HG03025 (cell line): Measurements from ENCODE around the gene KRT83.
"Not testable (repeated sequence)": the region's sequence is repeated elsewhere in the genome, so short reads cannot be mapped to it uniquely, and the experiment has no call there.

Source experiments
- ATAC-seq: cut with Tn5 transposase; IDR thresholded peaks from one replicate; pipeline ENCODE4 v1.9.1; 2021; ENCODE audit warnings: mild to moderate bottlenecking, moderate library complexity; ENCODE audit not compliant: unreplicated experiment, low FRiP score

KRT83 gene

DNA sequence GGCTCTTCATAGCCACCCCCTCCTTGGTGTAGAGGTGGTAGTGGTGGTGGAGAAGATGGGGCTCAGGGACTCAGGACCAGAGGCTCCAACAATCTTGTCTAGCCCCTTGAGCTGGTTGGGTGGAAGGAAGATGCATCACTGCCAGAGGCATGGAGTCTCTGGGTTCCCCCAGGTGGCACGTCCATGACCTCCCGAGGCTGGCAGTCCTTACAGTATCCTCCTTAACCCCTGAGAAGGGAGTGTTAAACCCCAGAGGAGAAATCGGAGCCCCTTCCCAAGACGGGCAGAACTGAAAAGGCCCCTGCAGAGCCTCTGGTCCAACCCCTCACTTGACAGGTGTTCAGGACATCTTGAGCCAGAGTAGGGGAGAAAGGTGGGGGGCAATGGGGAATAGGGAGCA is 9.1 kb downstream of the KRT83 start:
- ATAC-seq: no peak

DNA sequence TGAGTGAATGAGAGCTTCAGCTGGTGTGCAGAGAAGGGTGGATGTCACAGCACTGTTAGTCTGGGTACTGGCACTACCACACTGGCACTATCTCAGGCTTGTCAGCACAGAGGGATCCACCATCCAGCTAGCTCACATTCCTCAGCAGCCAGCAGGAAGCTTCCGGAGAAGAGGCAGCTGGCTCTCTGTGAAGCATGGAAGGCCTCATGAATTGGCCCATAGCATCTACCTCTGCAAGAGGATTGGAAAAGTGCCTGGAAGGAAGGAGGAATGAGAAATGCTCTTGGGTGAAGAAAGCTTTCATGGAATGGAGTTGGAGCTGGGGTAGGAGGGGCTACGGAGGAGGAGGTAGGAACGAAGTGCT is 9.9 kb downstream of the KRT83 start:
- no peak for ATAC-seq

DNA sequence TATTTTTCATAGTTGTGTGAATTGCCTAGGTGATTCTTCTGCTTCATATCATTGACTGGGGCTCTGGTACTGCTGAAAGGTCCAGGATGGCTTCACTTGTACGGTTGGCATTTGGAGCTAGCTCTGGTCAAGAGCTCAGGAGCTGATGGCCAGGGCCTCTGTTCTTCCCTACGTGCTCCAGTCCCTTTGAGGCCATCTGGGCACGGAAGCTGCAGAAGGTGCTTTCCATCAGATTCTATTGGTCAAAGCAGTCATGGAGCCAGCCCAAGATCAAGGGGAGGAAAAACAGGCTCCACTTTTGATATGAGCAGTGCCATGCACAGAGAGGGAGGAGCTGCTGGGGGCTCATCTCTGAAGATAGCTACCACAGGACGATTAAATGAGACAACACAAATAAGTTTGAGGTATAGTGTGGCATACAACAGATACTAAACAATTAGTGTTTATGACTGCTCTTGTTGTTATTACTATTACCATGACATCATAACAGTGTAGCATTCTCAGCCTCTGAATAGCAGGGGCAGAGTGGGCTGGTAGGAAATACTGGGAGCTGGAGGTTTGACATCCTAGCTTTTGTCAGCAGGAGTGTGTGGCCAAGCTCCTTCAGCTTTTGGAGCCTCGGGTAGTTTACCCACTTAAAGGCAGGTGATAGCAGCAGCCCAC is 10.4 kb downstream of the KRT83 start:
- ATAC-seq: no peak

DNA sequence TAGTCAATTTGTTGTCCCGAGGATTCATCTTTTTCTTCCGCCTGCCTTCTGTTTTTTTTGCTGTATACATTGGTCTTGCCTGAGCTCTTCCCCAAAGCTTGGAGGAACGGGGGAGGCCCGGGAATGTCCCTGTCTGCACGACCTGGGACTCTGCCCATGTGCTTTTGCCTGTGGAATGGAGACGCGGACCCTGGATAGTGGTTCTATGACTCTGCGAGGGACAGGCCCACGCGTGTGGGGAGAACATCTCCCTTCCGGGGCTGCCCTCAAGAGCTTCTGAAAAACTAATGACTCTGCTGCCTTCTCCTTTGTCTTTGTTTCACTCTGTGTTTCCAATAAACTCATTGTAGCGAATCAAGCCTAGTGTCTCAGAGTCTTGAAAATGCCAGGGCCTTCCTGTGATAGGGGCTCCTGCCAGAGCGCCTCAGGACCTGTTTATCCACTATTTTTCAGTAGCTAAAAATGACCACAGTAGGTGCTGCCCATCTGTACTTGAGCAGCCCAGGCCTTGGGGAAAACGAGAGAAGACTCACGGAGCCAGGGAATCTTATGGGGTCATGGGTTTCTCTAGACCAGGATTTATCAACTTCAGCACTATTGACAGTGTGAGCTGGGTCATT is 12.3 kb downstream of the KRT83 start:
- no peak for ATAC-seq

DNA sequence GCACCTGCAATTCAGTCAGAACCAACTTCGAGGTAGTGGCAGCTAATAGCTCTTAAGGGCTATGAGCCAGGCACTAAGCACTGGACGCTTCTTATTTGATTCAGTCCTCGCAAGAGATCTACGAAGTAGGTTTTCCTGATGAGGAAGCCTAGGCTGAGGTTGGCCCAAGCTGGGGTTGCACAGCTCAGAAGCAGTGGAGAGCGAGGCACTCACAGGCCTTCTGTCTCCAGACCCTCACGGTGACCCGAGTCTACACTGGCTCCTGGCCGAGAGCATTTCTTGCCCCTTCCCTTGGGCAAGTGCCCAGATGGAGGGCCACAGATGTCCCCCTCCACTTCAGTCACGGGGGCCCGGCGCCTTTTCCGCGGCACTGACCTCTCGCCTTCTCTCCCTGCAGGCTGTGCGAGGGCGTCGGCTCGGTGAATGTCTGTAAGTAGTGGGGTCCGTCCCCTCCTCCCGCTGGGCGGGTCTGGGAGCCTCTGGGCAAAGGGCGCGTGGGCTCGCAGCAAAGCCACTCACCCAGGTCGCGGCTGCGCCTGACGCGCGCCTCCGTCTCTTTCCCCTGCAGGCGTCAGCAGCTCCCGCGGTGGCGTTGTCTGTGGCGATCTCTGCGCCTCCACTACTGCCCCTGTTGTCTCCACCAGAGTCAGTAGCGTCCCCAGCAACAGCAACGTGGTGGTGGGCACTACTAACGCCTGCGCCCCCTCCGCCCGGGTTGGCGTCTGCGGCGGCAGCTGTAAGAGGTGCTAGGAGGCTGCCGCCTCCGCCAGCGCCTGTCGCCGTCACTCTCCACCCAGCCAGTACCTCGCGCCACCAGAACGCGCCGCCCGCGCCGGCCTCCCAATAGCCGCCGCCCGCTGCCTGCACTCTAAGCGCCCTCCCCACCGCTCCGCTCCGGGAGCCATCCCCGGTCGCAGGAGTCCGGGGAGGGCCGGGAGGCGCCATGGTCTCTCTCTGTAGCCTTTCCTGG is 13.1 kb downstream of the KRT83 start:
- no peak for ATAC-seq

DNA sequence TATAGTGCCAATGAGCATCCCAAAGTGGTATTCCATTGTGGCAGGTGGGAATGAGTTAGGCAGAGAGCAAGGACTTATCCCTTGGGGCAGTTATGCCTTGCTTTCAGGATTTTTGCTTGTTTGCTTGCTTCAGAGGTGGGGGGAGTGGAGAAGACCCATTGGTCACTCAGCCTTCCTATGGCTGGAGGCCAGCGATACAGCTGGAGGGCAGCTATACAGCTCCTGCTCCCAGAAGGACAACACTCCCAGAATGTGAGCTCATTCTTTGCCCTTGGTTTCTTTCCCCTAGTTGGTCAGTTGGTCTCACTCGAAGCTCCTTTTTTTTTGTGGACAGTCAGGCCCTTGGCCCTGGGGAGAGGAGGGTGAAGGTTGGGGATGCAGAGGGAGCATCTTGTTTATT is 14.5 kb downstream of the KRT83 start:
- ATAC-seq: no peak

DNA sequence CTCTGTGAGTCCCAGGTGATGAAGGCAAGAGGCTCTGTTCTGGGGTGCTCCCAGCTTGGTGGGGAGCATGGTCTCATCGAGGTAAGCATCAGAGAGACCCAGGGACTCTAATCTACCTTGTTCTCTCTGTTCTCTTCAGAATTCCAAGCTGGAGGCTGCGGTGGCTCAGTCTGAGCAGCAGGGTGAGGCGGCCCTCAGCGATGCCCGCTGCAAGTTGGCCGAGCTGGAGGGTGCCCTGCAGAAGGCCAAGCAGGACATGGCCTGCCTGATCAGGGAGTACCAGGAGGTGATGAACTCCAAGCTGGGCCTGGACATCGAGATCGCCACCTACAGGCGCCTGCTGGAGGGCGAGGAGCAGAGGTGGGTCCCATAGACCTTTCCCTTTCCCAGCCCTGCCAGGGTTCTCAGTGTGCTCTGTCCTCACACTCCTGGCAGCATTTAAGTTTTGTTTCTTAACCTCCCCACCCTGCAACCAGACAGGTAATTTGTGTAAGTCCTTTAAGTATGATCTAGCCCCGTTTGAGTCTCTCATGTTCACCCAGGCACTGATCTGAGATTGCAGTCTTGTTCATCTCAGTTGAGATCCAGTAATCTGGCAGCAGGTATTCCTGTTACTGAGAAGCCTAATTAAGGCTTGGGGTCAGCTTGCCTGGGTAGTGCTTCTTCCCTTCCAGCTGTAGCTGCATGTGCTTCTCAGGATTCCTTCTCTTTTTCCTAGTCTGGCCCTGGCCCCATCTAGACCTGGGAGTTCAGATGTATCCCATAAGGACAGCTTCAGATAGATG is 15.1 kb downstream of the KRT83 start:
- no peak for ATAC-seq

DNA sequence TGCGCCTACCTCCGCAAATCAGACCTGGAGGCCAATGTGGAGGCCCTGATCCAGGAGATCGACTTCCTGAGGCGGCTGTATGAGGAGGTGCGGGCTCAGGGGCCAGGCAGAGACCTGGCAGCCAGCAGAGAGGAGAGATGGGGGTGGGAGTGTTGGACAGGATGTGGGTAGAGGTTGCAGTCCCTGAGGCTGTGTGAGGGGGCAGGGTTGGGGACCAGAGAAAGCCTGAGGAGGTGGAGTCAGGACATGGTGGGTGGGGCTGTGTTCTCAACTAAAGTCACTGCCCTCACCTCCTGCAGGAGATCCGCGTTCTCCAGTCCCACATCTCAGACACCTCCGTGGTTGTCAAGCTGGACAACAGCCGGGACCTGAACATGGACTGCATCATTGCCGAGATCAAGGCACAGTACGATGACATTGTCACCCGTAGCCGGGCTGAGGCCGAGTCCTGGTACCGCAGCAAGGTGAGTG is 16.2 kb downstream of the KRT83 start:
- ATAC-seq: not testable (repeated sequence)

DNA sequence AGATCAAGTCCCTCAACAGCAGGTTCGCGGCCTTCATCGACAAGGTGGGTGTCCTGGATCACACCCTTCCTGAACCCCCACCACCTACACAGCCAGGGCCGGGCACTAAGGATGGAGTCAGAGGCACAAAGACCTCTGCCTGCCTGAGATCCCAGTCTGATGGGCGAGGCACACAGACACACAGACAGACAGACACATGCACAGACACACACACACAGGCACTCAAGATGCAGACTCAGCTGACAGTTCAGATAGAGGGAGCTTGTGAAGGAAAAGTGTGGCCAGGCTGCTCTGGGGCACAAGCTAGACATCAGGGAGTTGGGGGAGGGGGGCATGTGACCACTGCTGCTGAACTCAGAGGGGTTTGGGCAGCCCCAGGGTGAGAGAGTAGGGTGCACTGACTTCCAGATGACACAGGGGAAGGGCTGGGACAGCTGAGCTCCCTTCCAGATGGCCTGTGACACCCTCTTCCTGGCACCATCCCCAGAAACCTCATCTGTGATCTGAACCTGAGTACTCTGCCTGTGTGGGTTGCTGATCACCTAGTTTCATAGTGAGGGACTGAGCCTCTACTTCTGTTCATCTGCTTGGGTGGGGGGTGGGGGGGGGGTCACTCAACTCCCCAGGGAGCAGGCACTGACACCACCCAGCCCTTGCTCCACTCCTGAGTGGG is 18.8 kb downstream of the KRT83 start:
- not testable (repeated sequence) for ATAC-seq

DNA sequence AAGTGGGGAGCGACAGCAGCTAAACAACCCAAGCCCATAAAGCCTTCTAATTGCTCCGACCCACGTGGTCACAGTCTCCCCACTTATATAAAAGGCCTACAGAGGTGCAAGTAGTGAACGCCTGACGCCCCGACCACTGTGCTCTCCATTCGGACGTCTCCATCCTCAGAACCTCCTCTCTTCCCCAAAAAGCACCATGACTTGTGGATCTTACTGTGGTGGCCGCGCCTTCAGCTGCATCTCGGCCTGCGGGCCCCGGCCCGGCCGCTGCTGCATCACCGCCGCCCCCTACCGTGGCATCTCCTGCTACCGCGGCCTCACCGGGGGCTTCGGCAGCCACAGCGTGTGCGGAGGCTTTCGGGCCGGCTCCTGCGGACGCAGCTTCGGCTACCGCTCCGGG is 19.5 kb downstream of the KRT83 start:
- ATAC-seq: not testable (repeated sequence)

DNA sequence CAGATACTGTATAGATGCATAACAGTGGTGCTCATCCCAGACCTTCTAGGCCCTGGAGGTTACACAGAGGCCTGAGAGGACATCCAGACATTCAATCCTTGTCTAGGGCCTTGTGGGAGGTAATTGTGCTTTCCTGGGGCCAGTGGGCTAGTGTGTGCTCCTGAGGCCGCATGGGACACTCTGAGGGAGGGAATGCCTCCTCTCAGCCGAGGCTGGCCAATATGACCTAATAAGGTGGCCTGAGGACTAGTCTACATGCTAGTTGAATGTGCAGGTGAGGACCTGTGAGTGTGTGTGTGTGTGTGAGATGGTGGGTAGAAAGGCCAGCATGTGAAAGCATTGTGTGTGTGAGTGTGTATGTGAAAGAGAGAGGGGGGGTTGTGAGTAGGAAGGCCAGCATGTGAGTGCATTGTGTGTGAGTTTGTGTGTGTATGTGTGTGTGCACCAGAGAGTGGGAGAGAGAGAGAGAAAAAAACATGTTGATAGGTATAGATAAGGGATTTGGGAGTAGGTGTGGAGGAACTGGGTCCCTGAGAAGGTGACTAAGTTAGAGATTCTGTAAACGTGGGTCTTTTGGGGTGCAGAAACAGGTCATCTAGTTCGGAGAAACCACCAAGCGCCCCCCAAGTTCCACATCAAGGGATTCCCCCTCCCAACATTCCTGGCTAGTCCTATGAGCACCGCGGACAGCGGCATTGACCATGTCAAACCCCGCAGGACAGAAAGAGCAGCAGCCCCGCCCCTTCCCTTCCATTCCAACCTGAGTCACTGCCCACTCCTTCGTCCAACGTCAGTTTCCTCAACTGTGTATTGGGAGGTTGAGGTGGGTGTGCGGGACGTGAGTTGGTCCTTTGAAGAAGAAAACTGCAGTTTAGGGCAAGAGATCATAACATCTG is 20.2 kb downstream of the KRT83 start:
- ATAC-seq: no peak

DNA sequence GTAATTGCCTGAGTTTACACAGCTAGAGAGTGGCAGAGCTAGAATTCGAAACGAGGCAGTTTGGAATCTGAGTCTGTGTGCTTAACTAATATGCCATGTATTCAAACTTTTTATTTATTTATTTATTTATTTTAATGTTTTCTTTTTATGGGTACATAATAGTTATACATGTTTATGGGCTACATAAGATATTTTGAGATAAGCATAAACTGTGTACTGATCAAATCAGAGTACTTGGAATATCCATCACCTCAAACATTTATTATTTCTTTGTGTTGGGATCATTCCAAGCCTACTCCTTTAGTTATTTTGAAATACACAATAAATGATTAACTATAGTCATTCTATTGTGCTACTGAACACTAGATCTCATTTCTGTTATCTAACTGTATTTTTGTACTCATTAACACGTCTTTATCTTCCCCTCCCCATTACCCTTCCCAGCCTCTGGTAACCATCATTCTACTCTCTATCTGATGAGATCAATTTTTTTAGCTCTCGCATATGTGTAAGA is 22.5 kb downstream of the KRT83 start:
- ATAC-seq: no peak

DNA sequence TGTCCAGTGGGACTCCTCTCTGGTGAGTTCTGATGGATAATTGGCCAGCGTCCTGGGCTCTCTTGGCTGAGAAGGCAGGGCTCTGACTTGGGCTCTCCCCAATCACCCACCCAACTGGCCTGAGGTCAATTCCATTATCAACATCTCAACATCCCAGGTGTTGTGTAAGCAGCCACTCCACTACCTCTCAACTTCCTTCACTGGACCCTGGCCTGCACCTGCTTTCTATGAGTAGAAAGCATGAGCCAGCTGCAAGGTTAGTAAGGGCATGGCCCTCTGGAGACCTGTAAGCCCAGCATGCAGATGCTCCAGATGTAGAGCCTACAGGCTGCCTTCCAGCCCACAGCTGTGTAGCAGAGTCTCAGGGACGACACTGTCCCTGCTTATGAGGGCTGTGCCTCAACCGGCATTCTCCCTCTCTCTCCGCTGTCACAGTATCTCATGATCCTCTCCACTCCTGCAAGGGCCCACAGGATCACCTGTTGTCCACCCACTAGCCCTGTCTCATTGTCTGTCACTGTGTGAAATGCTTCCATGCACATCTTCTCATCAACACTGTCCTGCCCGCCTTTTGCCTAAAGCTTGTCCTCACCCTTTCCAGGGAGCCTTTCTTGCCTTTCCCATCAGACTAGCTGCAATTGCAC is 24.5 kb downstream of the KRT83 start:
- no peak for ATAC-seq

DNA sequence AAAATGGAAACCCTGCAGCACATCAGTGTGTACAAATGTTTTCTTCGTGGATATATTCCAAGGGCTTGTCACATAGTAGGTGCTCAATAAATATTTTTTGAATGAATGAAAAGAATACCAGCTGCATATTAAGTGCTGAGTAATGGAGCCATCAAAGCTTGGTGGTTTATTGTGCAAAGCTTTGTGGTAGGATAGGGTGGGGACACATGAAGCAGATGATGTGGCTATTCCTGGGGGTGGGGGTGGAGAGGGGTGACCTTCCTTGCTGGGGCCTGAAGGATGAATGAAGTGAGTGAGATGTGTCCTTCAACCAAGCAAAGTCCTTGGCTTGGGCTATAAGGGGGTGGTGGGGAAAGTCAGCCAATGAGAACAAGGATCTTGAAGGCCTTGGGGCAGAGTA is 25.5 kb downstream of the KRT83 start:
- no peak for ATAC-seq

DNA sequence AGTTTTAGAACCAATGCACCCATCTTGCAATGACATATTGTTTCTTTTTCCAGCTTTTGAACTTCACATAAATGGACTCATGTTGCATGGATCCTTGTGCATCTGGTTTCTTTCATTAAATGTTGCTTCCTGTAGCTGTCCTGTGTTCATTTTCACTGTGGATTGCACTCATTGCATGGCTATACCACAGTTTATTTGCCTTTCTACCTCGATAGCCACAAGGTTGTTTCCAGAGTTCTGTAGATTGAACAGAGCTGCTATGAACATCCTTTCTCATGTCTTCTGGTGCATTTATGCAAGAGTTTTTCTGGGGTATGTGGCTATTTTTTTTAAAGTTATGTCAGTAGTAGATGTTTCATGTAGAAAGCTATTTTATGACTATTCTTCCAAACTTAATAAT is 26.4 kb downstream of the KRT83 start:
- no peak for ATAC-seq

DNA sequence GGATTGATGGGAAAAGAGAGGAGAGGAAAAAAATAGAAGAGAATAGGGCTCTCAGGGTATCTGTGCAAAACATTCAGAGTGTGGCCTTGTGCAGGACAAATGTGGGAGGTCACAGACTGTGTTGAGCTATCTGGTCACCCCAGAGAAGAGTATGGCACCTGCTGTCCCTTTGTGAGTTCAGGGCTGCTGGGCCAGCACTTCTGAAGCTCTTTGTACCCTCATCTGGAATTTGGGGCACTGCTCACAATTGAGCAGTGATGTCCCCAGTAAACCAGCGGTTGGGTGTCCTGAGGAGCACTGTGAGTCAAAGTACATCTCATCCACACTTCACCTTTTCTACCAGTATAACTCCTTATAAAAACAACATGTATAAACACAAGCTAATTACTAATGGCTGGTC is 27.3 kb downstream of the KRT83 start:
- no peak for ATAC-seq

DNA sequence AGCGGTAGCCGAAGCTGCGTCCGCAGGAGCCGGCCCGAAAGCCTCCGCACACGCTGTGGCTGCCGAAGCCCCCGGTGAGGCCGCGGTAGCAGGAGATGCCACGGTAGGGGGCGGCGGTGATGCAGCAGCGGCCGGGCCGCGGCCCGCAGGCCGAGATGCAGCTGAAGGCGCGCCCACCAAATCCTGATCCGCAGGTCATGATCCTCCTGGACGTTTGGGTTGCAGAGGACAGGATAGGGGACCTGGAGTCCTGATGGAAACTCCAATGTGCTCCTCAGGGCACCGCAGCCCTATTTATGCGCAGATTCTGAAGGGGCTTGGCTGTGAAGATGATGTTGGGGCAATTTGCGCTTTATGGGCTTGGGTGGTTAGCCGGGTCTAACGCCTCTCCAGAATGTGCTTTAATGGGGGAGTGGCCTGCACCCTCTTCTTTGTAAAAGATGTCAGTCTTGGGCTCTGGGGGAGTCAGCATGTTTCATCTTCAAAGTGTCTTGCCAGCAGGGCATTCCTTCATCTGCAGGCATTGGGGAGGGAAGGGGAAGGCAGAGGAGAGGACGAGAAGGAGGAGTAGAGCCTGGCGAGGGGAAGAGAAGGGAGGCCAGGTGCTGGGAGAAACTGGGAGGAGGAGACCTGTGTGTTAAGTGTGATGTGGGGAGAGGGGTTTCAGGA is 29.8 kb downstream of the KRT83 start, which contains the start of gene KRT81:
Gene KRT81, minus strand, starts transcription at position 268 of the 669 bp plus-strand sequence. Its CDS starts 69 bp downstream, at position 199.
- ATAC-seq: no peak
